ENCODE results near the gene EFR3B. TPM values are rescaled to one million over a fixed set of nuclear protein-coding genes. Genes with fewer than 3 reads are reported as not detected.

The EFR3B gene
- total RNA-seq, 1 experiment from 2014 or later: 8.9 TPM

- Mint-ChIP-seq H3K36me3 (no peaks in the 10 kb centered on the region), H3K27me3 (ENCODE audit: low read depth) (no peaks in the 10 kb centered on the region), H3K9me3 (no peaks in the 10 kb centered on the region), H3K27ac (no peak overlapping the region), H3K4me3 (no peak overlapping the region), H3K4me1 (peaks cover 5% of the 10 kb centered on the region; the same call in 1 of the 2 replicates)
- ATAC-seq: no peak
- ChIA-PET POLR2A (no interaction called here), CTCF (interaction anchor here (1.6 kb wide), 1 partner anchor 74 kb away, joined by 4 read pairs; the partner anchor contains the start of gene EFR3B)
- no peak for DNase-seq (ENCODE audit: low spot score)
- TF ChIP-seq ZNF396 (CRISPR knock-in tag; IDR thresholded peaks at IDR 0.05; ENCODE audit: borderline replicate concordance) (no peak), ZBTB43 (CRISPR knock-in tag; IDR thresholded peaks at IDR 0.05) (no peak), ZNF138 (CRISPR knock-in tag; conservative IDR thresholded peaks at IDR 0.05) (no peak), ZMAT4 (CRISPR knock-in tag; IDR thresholded peaks at IDR 0.05) (no peak), MLX (CRISPR knock-in tag; IDR thresholded peaks at IDR 0.05) (no peak), MYBL2 (CRISPR knock-in tag; IDR thresholded peaks at IDR 0.05) (no peak), IRF2 (CRISPR knock-in tag; IDR thresholded peaks at IDR 0.05; ENCODE audit: borderline replicate concordance, low read depth) (no peak), SP1 (CRISPR knock-in tag; conservative IDR thresholded peaks at IDR 0.05) (no peak), HMGA2 (CRISPR knock-in tag; IDR thresholded peaks at IDR 0.05) (no peak), E2F1 (CRISPR knock-in tag; IDR thresholded peaks at IDR 0.05) (no peak), E2F4 (CRISPR knock-in tag; IDR thresholded peaks at IDR 0.05; ENCODE audit: borderline replicate concordance, low read depth) (no peak)
Observed at GRCh38 chr2:25115902-25116301, 74.0 kb downstream of the EFR3B start.

GRCh38 chr2:25116956-25117355 lies 75.1 kb downstream of the EFR3B start:
- CTCF ChIA-PET: interaction anchor here (0.6 to 0.7 kb wide), 2 partner anchors 14 to 245 kb away, joined by 3 read pairs; no protein-coding TSS in a partner anchor
- ATAC-seq: no peak
- no peaks in the 10 kb centered on the region for H3K27me3 Mint-ChIP-seq (ENCODE audit: low read depth)
- no peak overlapping the region for H3K27ac Mint-ChIP-seq
- POLR2A ChIA-PET: no interaction called here
- H3K4me3 Mint-ChIP-seq: no peak overlapping the region
- H3K9me3 Mint-ChIP-seq: no peaks in the 10 kb centered on the region
- H3K4me1 Mint-ChIP-seq: peaks cover 7% of the 10 kb centered on the region; the same call in 1 of the 2 replicates
- H3K36me3 Mint-ChIP-seq: no peaks in the 10 kb centered on the region
- no peak for DNase-seq (ENCODE audit: low spot score)
- TF ChIP-seq NR3C1 (CRISPR knock-in tag; conservative IDR thresholded peaks at IDR 0.05; ENCODE audit: low read depth): no peak
- TF ChIP-seq ATF1 (CRISPR knock-in tag; IDR thresholded peaks at IDR 0.05): no peak
- no peak for TF ChIP-seq ZNF512 (CRISPR knock-in tag; IDR thresholded peaks at IDR 0.05; ENCODE audit: borderline replicate concordance)
- TF ChIP-seq NFE2L1 (CRISPR knock-in tag; IDR thresholded peaks at IDR 0.05): no peak
- TF ChIP-seq MXD4 (CRISPR knock-in tag; IDR thresholded peaks at IDR 0.05; ENCODE audit: borderline replicate concordance): no peak
- TF ChIP-seq TP53 (CRISPR knock-in tag; IDR thresholded peaks at IDR 0.05): no peak
- TF ChIP-seq ATF3 (CRISPR knock-in tag; conservative IDR thresholded peaks at IDR 0.05): no peak
- TF ChIP-seq ZNF138 (CRISPR knock-in tag; conservative IDR thresholded peaks at IDR 0.05): no peak
- TF ChIP-seq AFF4 (CRISPR knock-in tag; IDR thresholded peaks at IDR 0.05; ENCODE audit: borderline replicate concordance): no peak
- no peak for TF ChIP-seq FOXP4 (CRISPR knock-in tag; IDR thresholded peaks at IDR 0.05)
- no peak for TF ChIP-seq CREB1 (CRISPR knock-in tag; IDR thresholded peaks at IDR 0.05)

Data from WTC11 (cell line).